K562 (cell line): ENCODE data around the gene DNAJC1. TPM values are rescaled to one million over a fixed set of nuclear protein-coding genes. Genes with fewer than 3 reads are reported as not detected.

Experiments
- ATF1 ChIP-seq, 2 experiments: fragments of 450-650 bp in 1 of 2; IDR thresholded peaks; 2 replicates each; pipeline ENCODE4 v1.6.1; 2016; ENCODE audit warnings: missing compliant biosample characterization in 1 of 2, missing genetic modification characterization in 1 of 2
- ELF1 ChIP-seq: fragments of 200-800 bp; sonication (Bioruptor generic); IDR thresholded peaks from 2 replicates; pipeline ENCODE4 v1.6.1; 2016; ENCODE audit warnings: missing genetic modification characterization, missing compliant biosample characterization
- HDAC2 ChIP-seq: fragments of 450-650 bp; IDR thresholded peaks from 2 replicates; pipeline ENCODE4 v1.6.1; 2016; ENCODE audit warnings: mild to moderate bottlenecking
- HNRNPL ChIP-seq: fragments of 200-400 bp; formaldehyde crosslinking; IDR thresholded peaks from 2 replicates; pipeline ENCODE4 v1.6.1; 2017; ENCODE audit warnings: low read depth, mild to moderate bottlenecking, low read length
- MAZ ChIP-seq, 2 experiments: fragments of 450-650 bp in 1 of 2; sonication (generic) in 1 of 2; formaldehyde crosslinking; IDR thresholded peaks in 1 of 2; conservative IDR thresholded peaks in 1 of 2; 2 replicates each; pipeline versions ENCODE4 v1.4.0 to v1.5.0; 2020; ENCODE audit warnings: mild to moderate bottlenecking in 1 of 2, missing genetic modification reagents in 1 of 2
- PPARD ChIP-seq: fragments of 250-450 bp; sonication (Bioruptor Pico); IDR thresholded peaks from 2 replicates; pipeline ENCODE4 v1.8.0; 2022; ENCODE audit warnings: inconsistent platforms, mild to moderate bottlenecking, moderate library complexity
- RAD21 ChIP-seq, 2 experiments: fragments of 250-450 bp in 1 of 2; fragments of 450-650 bp in 1 of 2; sonication (Bioruptor Pico) in 1 of 2; formaldehyde crosslinking in 1 of 2; IDR thresholded peaks in 1 of 2; conservative IDR thresholded peaks in 1 of 2; 2 replicates each; pipeline versions ENCODE4 v1.4.0 to v1.8.0; 2020 to 2022; ENCODE audit warnings: mild to moderate bottlenecking in 2 of 2, moderate library complexity in 1 of 2
- RBBP5 ChIP-seq: fragments of 200-600 bp; sonication (generic); IDR thresholded peaks from 2 replicates; pipeline ENCODE4 v1.6.1; 2012; ENCODE audit warnings: borderline replicate concordance, mild to moderate bottlenecking, low read length, control low read depth, inconsistent platforms; ENCODE audit not compliant: insufficient read depth, poor library complexity, severe bottlenecking
- RBM25 ChIP-seq: fragments of 200-400 bp; formaldehyde crosslinking; IDR thresholded peaks from 2 replicates; pipeline ENCODE4 v1.6.1; 2018; ENCODE audit warnings: low read length, low read depth, moderate library complexity; ENCODE audit not compliant: severe bottlenecking
- ZKSCAN3 ChIP-seq: fragments of 250-450 bp; sonication (Bioruptor Pico); IDR thresholded peaks from 2 replicates; pipeline ENCODE4 v1.4.0; 2020
- ZNF224 ChIP-seq: sonication (generic); formaldehyde crosslinking; IDR thresholded peaks from 2 replicates; pipeline ENCODE4 v1.8.0; 2022; ENCODE audit warnings: mild to moderate bottlenecking, missing genetic modification reagents
- ZNF589 ChIP-seq: fragments of 200-800 bp; sonication (Bioruptor generic); IDR thresholded peaks from 2 replicates; pipeline ENCODE4 v1.6.1; 2016; ENCODE audit warnings: low read depth, missing genetic modification characterization, missing compliant biosample characterization
- polyA plus RNA-seq, 8 experiments: library from polyadenylated mRNA; depleted of rRNA in 4 of 8; stranded (reverse) in 5 of 8; unstranded in 3 of 8; fragments of >200 nt; fragmentation: Nextera tagmentation in 2 of 8; fragmentation: Illumina TruSeq in 1 of 8; extraction: Ambion mirVana in 2 of 8; extraction: Trizol in 1 of 8; gene quantifications; 2 replicates each; pipeline versions ENCODE4 v1.2.1 to v1.2.3, GENCODE V29; 2011 to 2014; ENCODE audit warnings: inconsistent platforms in 1 of 8, missing spikeins in 1 of 8
- total RNA-seq, 7 experiments: library from RNA; depleted of rRNA in 6 of 7; stranded (reverse); fragments of >200 nt in 6 of 7; fragmentation: Illumina TruSeq in 2 of 7; extraction: Trizol in 2 of 7; gene quantifications; 2 replicates each; pipeline versions ENCODE4 v1.2.1 to v1.2.3, GENCODE V29; 2011 to 2021; ENCODE audit warnings: low replicate concordance in 1 of 7
- TF ChIP-seq, protein P1 (sequence below), 2 experiments: fragments of 450-650 bp; conservative IDR thresholded peaks; 2 replicates each; pipeline ENCODE4 v1.6.1; 2017; ENCODE audit warnings: mild to moderate bottlenecking in 2 of 2, moderate library complexity in 2 of 2
- TF ChIP-seq, protein P2 (sequence below): sonication (generic); formaldehyde crosslinking; IDR thresholded peaks from 2 replicates; pipeline ENCODE4 v1.9.0; 2022; ENCODE audit warnings: mild to moderate bottlenecking, missing genetic modification reagents
- TF ChIP-seq, protein P3 (sequence below): fragments of 250-450 bp; sonication (Bioruptor Pico); IDR thresholded peaks from 2 replicates; pipeline ENCODE4 v1.5.0; 2020; ENCODE audit warnings: mild to moderate bottlenecking
- TF ChIP-seq, protein P4 (sequence below), 3 experiments: IDR thresholded peaks in 2 of 3; conservative IDR thresholded peaks in 1 of 3; 2 replicates each; pipeline ENCODE4 v1.5.1; 2011 to 2012; ENCODE audit warnings: low read length in 3 of 3, mild to moderate bottlenecking in 3 of 3, control low read depth in 2 of 3, improper control_type of control experiment in 1 of 3, inconsistent platforms in 1 of 3, low read depth in 1 of 3, mixed read lengths in 1 of 3, moderate library complexity in 1 of 3; ENCODE audit not compliant: insufficient read depth in 2 of 3
- TF ChIP-seq, protein P5 (sequence below): fragments of 200-400 bp; formaldehyde crosslinking; IDR thresholded peaks from 2 replicates; pipeline ENCODE4 v1.6.1; 2017; ENCODE audit warnings: mild to moderate bottlenecking, low read depth, low read length, moderate library complexity

DNAJC1 gene
- total and polyA plus RNA-seq, 9 of the 15 experiments (the other 6 are each of a cell fraction or from before 2014, with no cell fraction given): 5.4 to 77.6 (median 40.3) TPM

DNA sequence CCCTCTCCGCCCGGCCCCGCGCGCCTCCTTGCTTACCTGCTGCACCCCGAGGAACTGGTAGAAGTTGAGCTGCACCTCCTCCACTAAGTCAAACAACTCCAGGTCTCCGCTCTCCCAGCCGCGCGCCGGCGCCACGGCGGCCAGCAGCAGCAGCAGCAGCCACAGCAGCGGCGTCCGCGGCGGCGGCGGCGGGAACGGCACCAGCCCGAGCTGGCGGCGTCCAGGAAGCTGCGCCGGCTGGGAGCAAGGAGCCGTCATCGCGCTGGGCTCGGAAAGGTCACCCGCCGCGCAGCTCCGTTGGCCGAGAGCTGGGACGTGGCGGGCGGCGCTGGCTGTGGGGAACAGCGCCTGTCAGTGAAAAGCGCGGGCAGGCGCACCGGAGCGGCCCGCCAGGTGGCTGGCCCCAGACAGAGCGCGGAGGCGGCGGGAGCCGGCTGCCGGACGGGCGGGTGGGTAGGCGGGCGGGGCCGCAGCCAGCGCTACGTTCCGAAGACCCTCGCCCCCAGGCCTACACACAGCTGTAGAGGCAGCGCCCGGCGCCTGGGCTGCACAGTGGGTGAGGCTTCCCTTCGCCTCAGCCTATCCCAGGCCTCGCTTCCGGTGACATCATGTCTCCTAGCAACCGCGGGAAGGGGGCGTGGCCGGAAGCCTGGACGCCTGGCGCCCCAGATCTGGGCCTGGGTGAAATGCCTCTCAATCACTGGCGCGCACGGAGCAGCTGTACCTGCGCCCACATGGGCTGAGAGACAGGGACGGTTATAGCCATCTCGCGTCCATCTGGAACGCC is at the start of gene DNAJC1 (continued):
- TF ChIP-seq, protein P1, sequence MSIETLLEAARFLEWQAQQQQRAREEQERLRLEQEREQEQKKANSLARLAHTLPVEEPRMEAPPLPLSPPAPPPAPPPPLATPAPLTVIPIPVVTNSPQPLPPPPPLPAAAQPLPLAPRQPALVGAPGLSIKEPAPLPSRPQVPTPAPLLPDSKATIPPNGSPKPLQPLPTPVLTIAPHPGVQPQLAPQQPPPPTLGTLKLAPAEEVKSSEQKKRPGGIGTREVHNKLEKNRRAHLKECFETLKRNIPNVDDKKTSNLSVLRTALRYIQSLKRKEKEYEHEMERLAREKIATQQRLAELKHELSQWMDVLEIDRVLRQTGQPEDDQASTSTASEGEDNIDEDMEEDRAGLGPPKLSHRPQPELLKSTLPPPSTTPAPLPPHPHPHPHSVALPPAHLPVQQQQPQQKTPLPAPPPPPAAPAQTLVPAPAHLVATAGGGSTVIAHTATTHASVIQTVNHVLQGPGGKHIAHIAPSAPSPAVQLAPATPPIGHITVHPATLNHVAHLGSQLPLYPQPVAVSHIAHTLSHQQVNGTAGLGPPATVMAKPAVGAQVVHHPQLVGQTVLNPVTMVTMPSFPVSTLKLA (conservative IDR thresholded peaks at IDR 0.05): peak in 1 of 2 experiments; percentile 81; a peak in 2 of 4 replicates
- TF ChIP-seq, protein P2, sequence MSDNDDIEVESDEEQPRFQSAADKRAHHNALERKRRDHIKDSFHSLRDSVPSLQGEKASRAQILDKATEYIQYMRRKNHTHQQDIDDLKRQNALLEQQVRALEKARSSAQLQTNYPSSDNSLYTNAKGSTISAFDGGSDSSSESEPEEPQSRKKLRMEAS (CRISPR knock-in tag): peak; percentile 92
- no peak for TF ChIP-seq ZNF589 (CRISPR knock-in tag)
- TF ChIP-seq, protein P3, sequence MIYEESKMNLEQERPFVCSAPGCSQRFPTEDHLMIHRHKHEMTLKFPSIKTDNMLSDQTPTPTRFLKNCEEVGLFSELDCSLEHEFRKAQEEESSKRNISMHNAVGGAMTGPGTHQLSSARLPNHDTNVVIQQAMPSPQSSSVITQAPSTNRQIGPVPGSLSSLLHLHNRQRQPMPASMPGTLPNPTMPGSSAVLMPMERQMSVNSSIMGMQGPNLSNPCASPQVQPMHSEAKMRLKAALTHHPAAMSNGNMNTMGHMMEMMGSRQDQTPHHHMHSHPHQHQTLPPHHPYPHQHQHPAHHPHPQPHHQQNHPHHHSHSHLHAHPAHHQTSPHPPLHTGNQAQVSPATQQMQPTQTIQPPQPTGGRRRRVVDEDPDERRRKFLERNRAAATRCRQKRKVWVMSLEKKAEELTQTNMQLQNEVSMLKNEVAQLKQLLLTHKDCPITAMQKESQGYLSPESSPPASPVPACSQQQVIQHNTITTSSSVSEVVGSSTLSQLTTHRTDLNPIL (CRISPR knock-in tag): no peak
- peak in 1 of 2 experiments; percentile 12; a peak in 2 of 4 replicates for TF ChIP-seq RAD21 (CRISPR knock-in tag; conservative IDR thresholded peaks at IDR 0.05 in 1 of 2, IDR thresholded peaks at IDR 0.05 in 1 of 2)
- peak; percentile 98 for TF ChIP-seq RBBP5
- TF ChIP-seq, protein P4, sequence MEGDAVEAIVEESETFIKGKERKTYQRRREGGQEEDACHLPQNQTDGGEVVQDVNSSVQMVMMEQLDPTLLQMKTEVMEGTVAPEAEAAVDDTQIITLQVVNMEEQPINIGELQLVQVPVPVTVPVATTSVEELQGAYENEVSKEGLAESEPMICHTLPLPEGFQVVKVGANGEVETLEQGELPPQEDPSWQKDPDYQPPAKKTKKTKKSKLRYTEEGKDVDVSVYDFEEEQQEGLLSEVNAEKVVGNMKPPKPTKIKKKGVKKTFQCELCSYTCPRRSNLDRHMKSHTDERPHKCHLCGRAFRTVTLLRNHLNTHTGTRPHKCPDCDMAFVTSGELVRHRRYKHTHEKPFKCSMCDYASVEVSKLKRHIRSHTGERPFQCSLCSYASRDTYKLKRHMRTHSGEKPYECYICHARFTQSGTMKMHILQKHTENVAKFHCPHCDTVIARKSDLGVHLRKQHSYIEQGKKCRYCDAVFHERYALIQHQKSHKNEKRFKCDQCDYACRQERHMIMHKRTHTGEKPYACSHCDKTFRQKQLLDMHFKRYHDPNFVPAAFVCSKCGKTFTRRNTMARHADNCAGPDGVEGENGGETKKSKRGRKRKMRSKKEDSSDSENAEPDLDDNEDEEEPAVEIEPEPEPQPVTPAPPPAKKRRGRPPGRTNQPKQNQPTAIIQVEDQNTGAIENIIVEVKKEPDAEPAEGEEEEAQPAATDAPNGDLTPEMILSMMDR (IDR thresholded peaks at IDR 0.05 in 2 of 3, conservative IDR thresholded peaks at IDR 0.05 in 1 of 3; ENCODE audit: insufficient read depth in 2 of 3, low read depth in 1 of 3, low read length in 3 of 3): peak in 1 of 3 experiments; percentile 8; a peak in 1 of 6 replicates
- TF ChIP-seq MAZ (CRISPR knock-in tag; conservative IDR thresholded peaks at IDR 0.05 in 1 of 2, IDR thresholded peaks at IDR 0.05 in 1 of 2): peak in 1 of 2 experiments; percentile 23; a peak in 2 of 4 replicates
- TF ChIP-seq PPARD: no peak
- peak; percentile 43 for TF ChIP-seq RBM25
- TF ChIP-seq HDAC2: peak; percentile 59; the same call in 1 of the 2 replicates
- TF ChIP-seq ELF1: peak; percentile 78
- TF ChIP-seq ZKSCAN3: no peak
- TF ChIP-seq, protein P5, sequence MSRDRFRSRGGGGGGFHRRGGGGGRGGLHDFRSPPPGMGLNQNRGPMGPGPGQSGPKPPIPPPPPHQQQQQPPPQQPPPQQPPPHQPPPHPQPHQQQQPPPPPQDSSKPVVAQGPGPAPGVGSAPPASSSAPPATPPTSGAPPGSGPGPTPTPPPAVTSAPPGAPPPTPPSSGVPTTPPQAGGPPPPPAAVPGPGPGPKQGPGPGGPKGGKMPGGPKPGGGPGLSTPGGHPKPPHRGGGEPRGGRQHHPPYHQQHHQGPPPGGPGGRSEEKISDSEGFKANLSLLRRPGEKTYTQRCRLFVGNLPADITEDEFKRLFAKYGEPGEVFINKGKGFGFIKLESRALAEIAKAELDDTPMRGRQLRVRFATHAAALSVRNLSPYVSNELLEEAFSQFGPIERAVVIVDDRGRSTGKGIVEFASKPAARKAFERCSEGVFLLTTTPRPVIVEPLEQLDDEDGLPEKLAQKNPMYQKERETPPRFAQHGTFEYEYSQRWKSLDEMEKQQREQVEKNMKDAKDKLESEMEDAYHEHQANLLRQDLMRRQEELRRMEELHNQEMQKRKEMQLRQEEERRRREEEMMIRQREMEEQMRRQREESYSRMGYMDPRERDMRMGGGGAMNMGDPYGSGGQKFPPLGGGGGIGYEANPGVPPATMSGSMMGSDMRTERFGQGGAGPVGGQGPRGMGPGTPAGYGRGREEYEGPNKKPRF: no peak
- TF ChIP-seq ZNF224 (CRISPR knock-in tag): no peak
- peak; percentile 88 for TF ChIP-seq HNRNPL
- TF ChIP-seq ATF1 (CRISPR knock-in tag; IDR thresholded peaks at IDR 0.05): no peak
- peak; percentile 90 for TF ChIP-seq ATF1 (tag; IDR thresholded peaks at IDR 0.05)
